Uterus (tissue), 2 donors: ENCODE results near the gene LRRN3.
A peak's percentile ranks its signal among the peaks of the same experiment; 100 is the strongest.

Experiments used
- POLR2A ChIP-seq, 2 donors: fragments of 450-650 bp; IDR thresholded peaks; one replicate each; pipeline ENCODE4 v1.6.1; 2016; ENCODE audit warnings: antibody characterized with exemption in 2 of 2, mild to moderate bottlenecking in 1 of 2, moderate library complexity in 1 of 2
- TF ChIP-seq, protein P1 (sequence below), 4 experiments: fragments of 200-600 bp in 2 of 4; fragments of 450-650 bp in 2 of 4; sonication (generic) in 2 of 4; IDR thresholded peaks; one replicate each; pipeline ENCODE4 v1.5.1; 2016 to 2019; ENCODE audit warnings: antibody characterized with exemption in 4 of 4, mild to moderate bottlenecking in 2 of 4, moderate library complexity in 1 of 4

DNA sequence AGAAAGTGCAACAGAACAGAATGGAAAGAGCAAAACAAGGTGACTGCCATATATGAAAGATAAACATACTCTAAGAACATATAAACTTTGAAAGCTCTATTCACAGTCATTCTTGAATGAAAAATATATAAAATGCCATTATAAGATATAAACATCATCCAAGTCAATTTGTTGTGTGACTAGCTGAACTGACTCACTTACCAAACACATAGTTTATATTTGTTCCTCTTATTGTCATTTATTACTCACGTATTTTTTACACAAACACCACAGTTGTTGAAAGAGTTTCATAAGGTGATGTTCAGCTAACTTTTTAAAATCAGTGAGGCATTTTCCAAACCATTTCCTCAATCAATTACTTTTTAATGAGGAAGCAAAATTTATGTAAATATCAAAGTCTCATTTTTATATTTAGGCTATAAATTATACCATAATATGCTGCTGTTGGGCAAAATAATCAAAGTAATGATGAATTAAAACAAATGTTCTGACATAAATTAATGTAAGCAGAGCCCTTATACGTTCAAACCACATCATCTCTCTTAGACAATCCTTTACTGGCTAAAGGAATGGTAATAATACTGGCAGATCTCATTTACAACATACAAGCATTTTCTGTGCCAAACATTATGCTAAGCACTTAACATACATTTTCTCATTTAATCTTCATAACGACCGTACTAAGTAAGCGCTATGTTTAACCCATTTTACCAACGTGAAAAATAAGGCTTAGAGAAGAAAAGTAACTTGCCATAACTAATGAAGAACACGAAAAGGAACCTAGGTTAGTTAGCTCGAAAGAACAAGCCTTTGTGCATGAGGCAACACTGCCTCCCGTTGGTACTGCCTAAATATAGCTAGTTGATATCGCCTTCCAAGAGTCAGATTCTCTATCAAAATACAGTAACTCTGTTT, 7.3 kb downstream of the LRRN3 start:
- TF ChIP-seq, protein P1, sequence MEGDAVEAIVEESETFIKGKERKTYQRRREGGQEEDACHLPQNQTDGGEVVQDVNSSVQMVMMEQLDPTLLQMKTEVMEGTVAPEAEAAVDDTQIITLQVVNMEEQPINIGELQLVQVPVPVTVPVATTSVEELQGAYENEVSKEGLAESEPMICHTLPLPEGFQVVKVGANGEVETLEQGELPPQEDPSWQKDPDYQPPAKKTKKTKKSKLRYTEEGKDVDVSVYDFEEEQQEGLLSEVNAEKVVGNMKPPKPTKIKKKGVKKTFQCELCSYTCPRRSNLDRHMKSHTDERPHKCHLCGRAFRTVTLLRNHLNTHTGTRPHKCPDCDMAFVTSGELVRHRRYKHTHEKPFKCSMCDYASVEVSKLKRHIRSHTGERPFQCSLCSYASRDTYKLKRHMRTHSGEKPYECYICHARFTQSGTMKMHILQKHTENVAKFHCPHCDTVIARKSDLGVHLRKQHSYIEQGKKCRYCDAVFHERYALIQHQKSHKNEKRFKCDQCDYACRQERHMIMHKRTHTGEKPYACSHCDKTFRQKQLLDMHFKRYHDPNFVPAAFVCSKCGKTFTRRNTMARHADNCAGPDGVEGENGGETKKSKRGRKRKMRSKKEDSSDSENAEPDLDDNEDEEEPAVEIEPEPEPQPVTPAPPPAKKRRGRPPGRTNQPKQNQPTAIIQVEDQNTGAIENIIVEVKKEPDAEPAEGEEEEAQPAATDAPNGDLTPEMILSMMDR (IDR thresholded peaks at IDR 0.05), result peak in 3 of 4 experiments; percentile 8 to 31 (median 9)
- no peak for TF ChIP-seq POLR2A (IDR thresholded peaks at IDR 0.05)
